ENCODE results near the gene CD40LG. TPM values are rescaled to one million over a fixed set of nuclear protein-coding genes. Genes with fewer than 3 reads are reported as not detected.

The CD40LG gene
- total and polyA plus RNA-seq, 10 donors = 1.3 to 8.7 (median 2.4) TPM

GRCh38 chrX:136666088-136666487 is 18.1 kb downstream of the CD40LG start:
- TF ChIP-seq POLR2A (IDR thresholded peaks at IDR 0.05) = no peak
- TF ChIP-seq CTCF (IDR thresholded peaks at IDR 0.05 in 8 of 11, conservative IDR thresholded peaks at IDR 0.05 in 3 of 11) = no peak
- no peak for TF ChIP-seq POLR2AphosphoS5 (IDR thresholded peaks at IDR 0.05)

GRCh38 chrX:136667446-136668168 is 19.6 kb downstream of the CD40LG start:
- no peak overlapping the region for H3K4me3 ChIP-seq
- intact Hi-C loops (cut with DNase I; ENCODE audit: low total_unique reads) = no loop called here
- H3K9me3 ChIP-seq = peaks cover 0 to 11% (median 4%) of the 10 kb centered on the region in 8 donors
- H3K27ac ChIP-seq = peak overlapping the region in 1 of 8 donors; percentile 64
- H3K4me1 ChIP-seq = peaks cover 0 to 13% (median 0%) of the 10 kb centered on the region in 6 donors
- H3K36me3 ChIP-seq = peaks cover 0 to 89% (median 42%) of the 10 kb centered on the region in 6 donors
- WGBS, 5 donors = 78 to 94% (median 91%) methylated on average over 10 of the region's 10 CpGs
- no peaks in the 10 kb centered on the region for H3K27me3 ChIP-seq (replicated peaks in 1 of 7)
- TF ChIP-seq POLR2A (IDR thresholded peaks at IDR 0.05) = no peak
- no peak for TF ChIP-seq CTCF (IDR thresholded peaks at IDR 0.05 in 8 of 11, conservative IDR thresholded peaks at IDR 0.05 in 3 of 11)
- TF ChIP-seq POLR2AphosphoS5 (IDR thresholded peaks at IDR 0.05) = no peak
- no peak for DNase-seq

More at GRCh38 chrX:136666088-136666487, 18.1 kb downstream of the CD40LG start:
- Histone ChIP-seq H3K27ac (peak overlapping the region in 4 of 8 donors; percentile 31 to 64 (median 52)), H3K27me3 (replicated peaks in 1 of 7) (no peaks in the 10 kb centered on the region), H3K4me1 (peaks cover 0 to 13% (median 0%) of the 10 kb centered on the region in 6 donors), H3K9me3 (peaks cover 0 to 11% (median 4%) of the 10 kb centered on the region in 8 donors), H3K4me3 (no peak overlapping the region), H3K36me3 (peaks cover 0 to 74% (median 35%) of the 10 kb centered on the region in 6 donors)
- 24 to 65% (median 35%) methylated on average over 1 of the region's 1 CpG for WGBS, 5 donors
- intact Hi-C loops (cut with DNase I; ENCODE audit: low total_unique reads) = no loop called here
- DNase-seq = no peak

GRCh38 chrX:136671006-136671610 is 23.1 kb downstream of the CD40LG start:
- H3K4me1 ChIP-seq = peaks cover 0 to 4% (median 0%) of the 10 kb centered on the region in 6 donors
- WGBS, 5 donors = 73 to 96% (median 87%) methylated on average over 3 of the region's 3 CpGs
- intact Hi-C loops (cut with DNase I; ENCODE audit: low total_unique reads) = no loop called here
- no peak for TF ChIP-seq POLR2AphosphoS5 (IDR thresholded peaks at IDR 0.05)
- TF ChIP-seq POLR2A (IDR thresholded peaks at IDR 0.05) = no peak
- no peak for TF ChIP-seq CTCF (IDR thresholded peaks at IDR 0.05 in 8 of 11, conservative IDR thresholded peaks at IDR 0.05 in 3 of 11)
- no peaks in the 10 kb centered on the region for H3K27me3 ChIP-seq (replicated peaks in 1 of 7)
- H3K9me3 ChIP-seq = no peaks in the 10 kb centered on the region
- DNase-seq = no peak
- no peak overlapping the region for H3K4me3 ChIP-seq
- peak overlapping the region in 1 of 8 donors; percentile 16 for H3K27ac ChIP-seq
- H3K36me3 ChIP-seq = peaks cover 0 to 99% (median 39%) of the 10 kb centered on the region in 6 donors

All from spleen (tissue), 11 donors.